ENCODE results near the gene OR52I2.

- TF ChIP-seq POLR2A (IDR thresholded peaks at IDR 0.05) = no peak
- no peak for TF ChIP-seq CTCF (IDR thresholded peaks at IDR 0.05)
- TF ChIP-seq POLR2AphosphoS5 (IDR thresholded peaks at IDR 0.05) = no peak
Measured at GRCh38 chr11:4639931-4640330, 58.4 kb downstream of the OR52I2 start.
